Stimulated activated CD8-positive, alpha-beta memory T cell treated with anti-CD3 and anti-CD28 coated beads, Interleukin-12 subunit alpha, Interleukin-12 subunit beta, amount 100 ng/mL, for 24 hours (primary cell): Measurements from ENCODE around the gene WDR75.
"Not testable (repeated sequence)": the region's sequence is repeated elsewhere in the genome, so short reads cannot be mapped to it uniquely, and the experiment has no call there.

Source experiments
- DNase-seq: peaks from one replicate; pipeline ENCODE4 v3.0.0-alpha.2; 2020; ENCODE audit errors: extremely low read depth

WDR75 gene

DNA sequence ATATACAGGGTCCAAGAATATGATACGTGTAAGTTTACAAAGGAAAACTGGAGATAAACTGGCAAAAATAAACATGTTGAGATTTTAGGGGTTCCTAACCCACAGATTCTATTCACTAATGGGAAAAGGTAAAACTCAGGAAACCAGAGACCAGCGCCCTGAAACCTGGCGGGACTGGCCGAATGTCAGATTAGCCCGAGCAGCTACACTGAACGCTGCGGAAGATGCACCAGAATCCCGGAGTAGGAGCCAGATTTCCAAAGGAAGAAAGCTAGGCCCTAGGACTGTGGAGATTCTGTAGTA, 679 bp upstream of the WDR75 start:
- DNase-seq = no peak

DNA sequence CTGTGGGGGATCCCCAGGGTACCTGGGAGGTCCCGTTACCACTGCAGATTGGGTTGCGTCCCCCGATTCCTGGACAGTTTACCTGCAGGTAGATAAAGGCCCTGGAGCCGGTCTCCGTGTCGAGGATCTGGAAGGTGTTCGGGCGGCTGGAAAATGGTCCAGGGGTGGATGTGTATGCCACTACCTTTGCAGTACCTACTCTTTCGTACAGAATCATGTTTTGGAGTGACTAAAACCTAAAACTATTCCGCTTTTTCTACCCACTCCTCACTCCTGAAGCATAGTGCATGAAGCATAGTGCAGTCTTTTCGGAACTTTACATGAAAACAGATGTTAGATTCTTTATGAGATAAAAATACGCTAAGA, 418 bp downstream of the WDR75 start:
- no peak for DNase-seq

- DNase-seq = no peak
Measured at GRCh38 chr2:189442468-189442867, 1.2 kb downstream of the WDR75 start.

GRCh38 chr2:189444322-189444721, 3.0 kb downstream of the WDR75 start:
- no peak for DNase-seq

DNA sequence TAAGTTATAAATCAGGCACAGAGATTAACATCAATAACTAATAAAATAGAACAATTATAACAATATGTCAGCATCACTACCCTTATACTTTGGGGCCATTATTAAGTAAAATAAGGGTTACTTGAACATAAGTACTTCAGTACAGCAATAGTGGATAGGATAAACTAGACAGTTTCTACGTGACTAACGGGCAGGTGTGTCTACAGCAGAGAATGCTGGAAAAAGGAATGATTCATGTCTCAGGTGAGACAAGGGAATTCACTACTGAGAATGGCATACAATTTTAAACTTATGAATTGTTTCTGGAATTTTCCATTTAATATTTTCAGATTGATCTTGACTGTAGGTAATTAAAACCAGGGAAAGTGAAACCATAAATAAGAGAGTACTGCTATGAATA, 5.5 kb downstream of the WDR75 start:
- DNase-seq = no peak

DNA sequence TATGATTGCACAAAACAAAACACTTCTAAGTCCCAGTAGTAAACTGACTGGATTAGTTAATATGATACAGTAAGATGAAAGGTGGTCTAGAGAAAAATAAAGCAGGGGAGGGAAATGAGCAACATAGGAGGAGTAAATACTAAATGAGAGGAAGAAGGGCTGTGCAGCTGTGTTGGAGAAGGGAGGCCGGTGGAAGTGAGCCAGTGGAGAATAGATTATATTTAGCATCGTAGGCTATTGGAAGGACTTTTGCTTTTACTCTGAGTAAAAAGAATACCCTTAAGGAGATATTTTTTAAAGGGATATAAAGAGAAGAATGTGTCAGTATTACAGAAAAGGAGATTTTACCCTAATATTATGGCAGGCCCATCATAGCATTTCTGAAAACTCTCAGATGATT, 12.7 kb downstream of the WDR75 start:
- DNase-seq = no peak

GRCh38 chr2:189465076-189465475, 23.8 kb downstream of the WDR75 start:
- no peak for DNase-seq

- no peak for DNase-seq
Measured at GRCh38 chr2:189465478-189465877, 24.2 kb downstream of the WDR75 start.

- DNase-seq = no peak
Measured at GRCh38 chr2:189466046-189466445, 24.8 kb downstream of the WDR75 start.

DNA sequence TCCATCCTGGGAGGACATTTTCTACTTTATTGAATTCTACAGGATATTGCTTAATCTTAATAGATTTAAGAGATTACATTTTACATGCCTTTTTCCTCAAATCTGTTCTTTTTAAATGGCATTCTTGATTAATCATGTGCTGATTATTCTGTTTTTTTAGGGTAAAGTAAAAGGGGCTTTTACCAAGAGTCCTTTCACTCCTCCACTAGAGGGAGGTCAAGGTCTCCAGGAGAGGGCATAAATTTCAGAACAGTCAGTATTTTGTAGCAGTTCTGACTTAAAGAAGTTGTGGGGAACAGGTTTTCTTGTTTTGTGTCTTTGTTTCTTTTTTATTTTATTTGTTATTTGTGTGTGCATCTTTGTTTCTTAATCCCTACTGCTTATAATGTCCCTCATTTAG, 25.4 kb downstream of the WDR75 start:
- DNase-seq = no peak

- DNase-seq = no peak
Measured at GRCh38 chr2:189467160-189467559, 25.9 kb downstream of the WDR75 start.

GRCh38 chr2:189467593-189467992, 26.3 kb downstream of the WDR75 start:
- DNase-seq = no peak

- no peak for DNase-seq
Measured at GRCh38 chr2:189474526-189474925, 33.3 kb downstream of the WDR75 start.

DNA sequence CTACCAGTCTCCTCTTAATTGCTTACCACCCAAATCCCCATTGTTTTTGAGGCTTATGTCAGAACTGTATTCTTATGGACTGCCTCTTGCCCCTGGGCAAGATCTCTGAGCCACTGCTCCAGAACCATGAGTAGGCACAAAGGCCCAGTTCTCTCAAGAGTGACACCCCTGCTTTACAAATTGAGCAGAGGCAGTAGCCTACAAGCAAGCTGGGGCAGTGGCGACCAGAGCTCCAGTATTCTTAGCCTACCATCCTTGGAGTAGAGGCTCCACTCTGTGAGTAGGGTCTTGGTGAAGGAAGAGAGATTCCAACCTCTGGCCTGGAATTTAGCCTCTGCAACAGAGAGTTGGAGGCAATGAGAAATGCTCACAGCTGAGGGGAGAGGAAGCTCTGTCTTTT, 36.5 kb downstream of the WDR75 start:
- no peak for DNase-seq

GRCh38 chr2:189478289-189478688, 37.0 kb downstream of the WDR75 start:
- not testable (repeated sequence) for DNase-seq

DNA sequence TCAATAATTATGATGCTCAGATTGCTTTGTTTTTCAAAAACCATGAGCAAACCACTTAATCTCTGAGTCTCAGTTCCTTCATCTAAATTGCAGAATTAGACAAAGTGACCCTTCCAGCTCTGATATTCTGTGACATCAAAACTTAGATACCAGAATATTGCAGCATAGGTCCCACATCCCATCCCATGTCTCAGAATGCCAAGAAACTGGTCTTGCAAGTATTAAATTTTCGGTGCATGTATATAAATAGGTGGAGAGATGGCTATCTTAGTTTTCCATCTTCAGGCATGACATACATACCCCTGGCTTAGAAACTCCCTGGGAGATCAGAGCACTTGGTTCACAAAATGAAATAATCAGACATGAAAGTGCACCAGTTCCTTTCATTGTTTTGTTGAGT, 39.8 kb downstream of the WDR75 start:
- no peak for DNase-seq

GRCh38 chr2:189483571-189483970, 42.3 kb downstream of the WDR75 start:
- no peak for DNase-seq

DNA sequence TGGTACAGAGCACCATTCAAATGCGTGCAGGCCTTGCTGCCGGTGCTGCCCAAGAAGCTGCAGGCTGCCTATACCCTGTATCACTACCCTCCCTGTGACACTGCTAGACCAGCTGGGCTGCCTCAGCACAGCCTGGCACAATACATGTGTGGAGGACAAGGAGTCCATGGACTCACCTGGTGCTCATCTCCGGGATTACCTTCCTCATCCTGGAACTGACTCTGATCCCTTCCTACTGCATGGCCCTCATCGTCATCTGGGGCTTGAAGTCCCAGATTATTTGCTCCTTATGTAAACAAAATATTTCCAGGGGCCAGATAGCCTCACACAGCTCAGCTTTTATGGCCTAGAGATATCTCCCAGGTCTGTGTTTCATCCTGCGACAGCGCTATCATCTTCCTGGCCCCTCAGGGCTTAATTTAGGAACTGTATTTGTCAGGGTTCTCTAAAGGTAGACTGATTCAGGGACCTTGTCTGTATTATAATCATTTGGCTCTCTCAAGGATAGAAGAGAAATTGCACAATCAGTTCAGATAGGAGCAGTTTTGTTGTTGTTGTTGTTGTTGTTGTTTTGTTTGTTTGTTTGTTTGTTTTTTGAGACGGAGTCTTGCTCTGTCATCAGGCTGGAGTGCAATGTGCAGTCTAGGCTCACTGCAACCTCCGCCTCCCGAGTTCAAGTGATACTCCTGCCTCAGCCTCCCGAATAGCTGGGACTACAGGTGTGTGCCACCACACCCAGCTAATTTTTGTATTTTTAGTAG, 42.9 kb downstream of the WDR75 start:
- no peak for DNase-seq

DNA sequence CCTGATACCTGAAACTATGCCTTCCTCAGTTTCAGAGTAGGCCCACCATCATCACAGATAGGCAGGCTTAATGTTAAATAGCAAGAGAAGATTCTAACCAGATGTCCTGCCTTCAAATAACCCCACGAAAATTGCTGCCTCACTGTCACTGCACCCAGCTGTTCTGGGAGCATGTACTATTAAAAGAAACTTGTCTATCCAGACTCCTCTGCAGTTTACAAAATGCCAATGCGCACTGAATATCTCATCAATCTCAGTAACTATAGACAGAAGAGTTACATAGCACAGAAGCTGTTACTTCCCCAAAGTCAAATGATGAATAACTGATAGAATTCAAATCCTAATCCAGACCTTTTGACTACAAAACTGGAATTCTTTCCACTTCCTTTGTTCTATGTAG, 43.9 kb downstream of the WDR75 start:
- DNase-seq = no peak

- DNase-seq = no peak
Measured at GRCh38 chr2:189486237-189486770, 45.0 kb downstream of the WDR75 start.

DNA sequence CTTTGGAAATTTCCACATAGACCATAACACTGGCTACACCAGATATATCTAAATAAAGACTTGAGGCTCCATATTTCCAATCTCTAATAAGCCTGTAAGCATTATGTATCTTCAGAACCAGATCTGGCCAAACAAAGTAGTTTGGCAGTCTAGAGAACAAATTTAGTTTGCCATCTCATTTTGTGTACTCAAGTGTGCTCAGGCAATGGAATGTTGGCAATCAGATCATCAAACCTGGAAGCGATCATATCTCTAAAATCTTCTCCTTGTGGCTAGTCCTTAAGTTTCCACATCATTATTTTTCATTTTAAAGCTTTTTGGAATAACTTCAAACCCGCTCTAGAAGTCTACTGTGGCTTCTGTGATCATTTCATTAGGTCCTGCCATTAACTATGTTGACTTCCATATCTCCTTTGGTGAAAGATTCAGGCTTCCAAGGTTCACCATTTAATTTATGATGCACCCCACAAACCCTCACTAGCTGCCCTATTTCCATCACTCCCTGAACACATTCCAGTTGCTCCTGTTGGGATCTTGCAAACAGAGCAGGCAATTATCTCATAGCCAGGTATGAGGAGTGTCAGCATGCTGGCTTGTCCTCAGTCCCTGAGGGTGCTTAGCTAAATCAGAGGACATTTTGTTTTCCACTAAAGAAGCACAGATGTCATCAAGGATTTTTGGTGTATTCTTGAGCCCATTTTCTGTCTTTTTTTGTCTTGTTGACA, 46.2 kb downstream of the WDR75 start:
- no peak for DNase-seq

DNA sequence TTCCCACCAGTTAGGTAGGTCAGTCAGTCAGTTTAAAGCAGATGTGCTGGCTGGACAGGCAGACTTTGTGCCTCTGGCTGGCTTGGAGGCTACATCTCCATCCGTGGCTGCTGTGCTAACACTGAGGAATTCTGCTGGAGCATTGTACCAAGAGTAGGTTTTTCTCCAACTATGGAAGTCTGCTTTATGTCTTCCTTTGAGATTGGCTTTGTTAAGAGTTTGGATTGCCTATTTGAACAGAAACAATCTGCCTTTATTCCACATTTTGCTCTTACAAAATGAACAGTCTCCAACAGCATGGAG, 46.7 kb downstream of the WDR75 start:
- DNase-seq = no peak

DNA sequence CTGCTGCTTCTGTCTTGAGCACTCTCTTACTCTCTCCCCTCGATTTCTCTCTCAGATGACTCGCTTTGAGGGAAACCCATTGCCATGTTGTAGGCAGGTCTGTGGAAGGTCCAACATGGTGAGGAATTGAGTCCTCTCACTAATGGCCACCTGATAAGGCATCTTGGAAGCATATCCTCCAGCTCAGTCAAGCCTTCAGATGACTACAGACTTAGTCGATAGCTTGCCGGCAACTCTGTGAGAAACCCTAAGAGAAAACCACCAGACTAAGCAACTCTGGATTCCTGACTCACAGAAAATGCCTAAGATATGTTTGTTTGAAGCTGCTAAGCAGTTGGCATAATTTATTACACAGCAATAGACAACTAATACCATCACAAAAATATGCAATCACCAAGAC, 51.2 kb downstream of the WDR75 start:
- DNase-seq = no peak

DNA sequence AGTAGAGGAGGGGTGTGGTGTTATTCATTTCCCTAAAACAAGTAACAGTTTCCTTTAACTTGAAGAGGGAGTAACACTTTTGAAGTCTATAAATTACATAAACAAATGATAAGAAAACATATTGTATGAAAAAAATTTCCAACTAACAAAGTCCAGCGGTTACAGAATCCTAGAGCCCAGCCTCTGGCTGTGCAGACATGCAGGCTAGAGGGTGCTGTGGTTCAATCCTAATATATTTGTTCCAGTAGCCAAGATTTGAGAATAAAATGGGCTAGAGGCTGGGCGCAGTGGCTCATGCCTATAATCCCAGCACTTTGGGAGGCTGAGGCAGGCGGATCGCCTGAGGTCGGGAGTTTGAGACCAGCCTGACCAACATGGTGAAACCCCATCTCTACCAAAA, 56.9 kb downstream of the WDR75 start:
- DNase-seq = no peak
